NCI-H82 (cell line): Measurements from ENCODE around the gene LRRTM3.

Source experiments
- DNase-seq: peaks from one replicate; lab custom pipeline; 2025; lab: John Stamatoyannopoulos, UW

The LRRTM3 gene

DNA sequence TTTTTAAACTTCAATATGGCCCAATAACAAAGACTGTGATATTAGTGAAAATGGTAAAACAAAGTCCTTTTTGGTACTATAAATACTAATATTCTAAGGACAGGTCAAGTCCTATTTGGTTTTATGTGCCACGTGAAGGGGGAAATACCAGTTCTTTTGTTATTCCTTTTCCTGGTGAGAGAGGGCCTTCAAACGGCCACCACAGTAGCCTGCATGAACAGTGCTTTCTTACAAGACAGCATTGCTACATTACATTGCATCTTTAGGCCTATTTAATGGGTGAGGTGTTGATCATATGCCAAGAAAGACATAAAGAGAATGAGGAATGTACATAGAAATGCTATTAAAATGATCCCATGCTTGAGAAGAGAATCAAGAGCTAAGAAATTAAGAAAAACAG is 214.8 kb downstream of the LRRTM3 start:
- DNase-seq: no peak

DNA sequence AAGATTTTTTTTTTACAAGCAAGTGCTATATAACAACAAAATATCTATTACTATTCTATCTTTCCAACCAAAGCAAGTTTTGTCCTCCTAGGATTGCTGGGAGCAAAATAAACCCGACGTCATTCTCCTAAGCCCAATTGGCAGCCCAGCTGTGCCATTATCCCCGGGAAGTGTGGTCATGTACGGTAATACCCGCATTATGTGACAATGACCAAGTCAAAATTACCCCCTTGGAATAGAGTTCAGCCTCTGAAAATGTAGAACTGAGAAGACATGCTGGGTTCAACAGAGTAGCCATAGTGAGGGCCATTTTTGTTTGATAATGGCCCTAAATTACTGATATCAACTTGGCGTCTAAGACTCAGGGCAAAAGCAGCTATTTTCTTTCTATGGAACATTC is 215.5 kb downstream of the LRRTM3 start:
- no peak for DNase-seq

DNA sequence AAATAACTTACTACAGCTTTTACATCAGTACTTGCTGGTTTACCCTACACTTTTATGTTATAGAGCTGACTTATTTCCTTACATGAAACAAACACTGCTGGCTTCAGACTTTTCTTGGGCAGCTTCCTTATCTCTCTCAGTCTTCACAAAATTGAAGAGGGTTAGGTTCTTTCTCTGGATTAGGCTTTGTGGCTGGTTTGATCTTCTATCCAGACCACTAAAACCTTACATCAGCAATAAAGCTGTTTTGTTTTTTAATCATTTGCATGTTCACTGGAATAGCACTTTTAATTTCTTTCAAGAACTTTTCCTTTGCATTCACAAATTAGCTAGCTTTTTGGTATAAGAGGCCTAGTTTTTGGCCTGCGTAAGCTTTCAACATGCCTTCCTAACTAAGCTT is 218.7 kb downstream of the LRRTM3 start:
- no peak for DNase-seq
